RWPE2 (cell line): ENCODE measurements around the gene ZNF366.

ENCODE experiments used
- ATAC-seq: fragments of 200-7000 bp; cut with Tn5 transposase; 3 replicates; pipeline ENCODE4 v1.9.1; 2021; ENCODE audit warnings: low read depth
- DNase-seq: peaks from one replicate; pipeline ENCODE4 v3.0.0-alpha.2; 2020; ENCODE audit warnings: low spot score
- H3K27ac ChIP-seq: fragments of 450-650 bp; 2 replicates; pipeline ENCODE4 v1.5.1; 2017; ENCODE audit warnings: mild to moderate bottlenecking; ENCODE audit not compliant: poor library complexity, severe bottlenecking
- H3K27me3 ChIP-seq: fragments of 250-450 bp; sonication (Bioruptor Pico); 2 replicates; pipeline ENCODE4 v1.5.1; 2021; ENCODE audit warnings: mild to moderate bottlenecking, moderate library complexity; ENCODE audit not compliant: insufficient read depth, poor library complexity, severe bottlenecking
- H3K36me3 ChIP-seq: fragments of 250-450 bp; sonication (Bioruptor Pico); 2 replicates; pipeline ENCODE4 v1.5.1; 2020; ENCODE audit warnings: low read depth, mild to moderate bottlenecking, moderate library complexity
- H3K4me1 ChIP-seq: fragments of 250-450 bp; sonication (Bioruptor Pico); 2 replicates; pipeline ENCODE4 v1.5.1; 2021; ENCODE audit warnings: mild to moderate bottlenecking, moderate library complexity; ENCODE audit not compliant: insufficient read depth, poor library complexity, severe bottlenecking
- H3K4me3 ChIP-seq: fragments of 250-450 bp; sonication (Bioruptor Pico); 2 replicates; pipeline ENCODE4 v1.5.1; 2021; ENCODE audit warnings: mild to moderate bottlenecking, moderate library complexity; ENCODE audit not compliant: severe bottlenecking
- H3K9me3 ChIP-seq: fragments of 250-450 bp; sonication (Bioruptor Pico); 2 replicates; pipeline ENCODE4 v1.5.1; 2021; ENCODE audit warnings: mild to moderate bottlenecking, moderate library complexity; ENCODE audit not compliant: severe bottlenecking
- TF ChIP-seq, protein P1 (sequence below): fragments of 450-650 bp; IDR thresholded peaks from one replicate; pipeline ENCODE4 v1.5.1; 2017; ENCODE audit warnings: mild to moderate bottlenecking, moderate library complexity; ENCODE audit not compliant: poor library complexity, severe bottlenecking

Gene ZNF366

DNA sequence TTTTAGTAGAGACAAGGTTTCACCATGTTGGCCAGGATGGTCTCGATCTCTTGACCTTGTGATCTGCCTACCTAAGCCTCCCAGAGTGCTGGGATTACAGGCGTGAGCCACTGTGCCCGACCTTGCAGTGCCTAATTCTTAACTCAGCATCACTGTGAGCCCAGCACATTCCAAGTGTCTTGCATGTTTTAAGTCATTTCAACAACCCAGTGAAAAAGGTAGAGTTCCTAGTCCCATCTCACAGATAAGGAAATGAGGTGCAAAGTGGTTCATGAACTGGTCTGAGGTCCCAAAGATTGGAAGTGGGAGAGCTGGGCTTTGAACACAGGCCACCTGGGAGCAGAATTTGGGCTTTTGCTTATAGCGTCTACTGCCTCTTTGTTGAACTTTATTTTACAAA, 68.0 kb downstream of the ZNF366 start:
- ATAC-seq (no peak), DNase-seq (no peak)
- Histone ChIP-seq H3K27me3 (no peaks in the 10 kb centered on the region), H3K4me1 (peaks cover 9% of the 10 kb centered on the region), H3K36me3 (no peaks in the 10 kb centered on the region), H3K9me3 (no peaks in the 10 kb centered on the region), H3K27ac (no peak overlapping the region), H3K4me3 (no peak overlapping the region)
- TF ChIP-seq, protein P1, sequence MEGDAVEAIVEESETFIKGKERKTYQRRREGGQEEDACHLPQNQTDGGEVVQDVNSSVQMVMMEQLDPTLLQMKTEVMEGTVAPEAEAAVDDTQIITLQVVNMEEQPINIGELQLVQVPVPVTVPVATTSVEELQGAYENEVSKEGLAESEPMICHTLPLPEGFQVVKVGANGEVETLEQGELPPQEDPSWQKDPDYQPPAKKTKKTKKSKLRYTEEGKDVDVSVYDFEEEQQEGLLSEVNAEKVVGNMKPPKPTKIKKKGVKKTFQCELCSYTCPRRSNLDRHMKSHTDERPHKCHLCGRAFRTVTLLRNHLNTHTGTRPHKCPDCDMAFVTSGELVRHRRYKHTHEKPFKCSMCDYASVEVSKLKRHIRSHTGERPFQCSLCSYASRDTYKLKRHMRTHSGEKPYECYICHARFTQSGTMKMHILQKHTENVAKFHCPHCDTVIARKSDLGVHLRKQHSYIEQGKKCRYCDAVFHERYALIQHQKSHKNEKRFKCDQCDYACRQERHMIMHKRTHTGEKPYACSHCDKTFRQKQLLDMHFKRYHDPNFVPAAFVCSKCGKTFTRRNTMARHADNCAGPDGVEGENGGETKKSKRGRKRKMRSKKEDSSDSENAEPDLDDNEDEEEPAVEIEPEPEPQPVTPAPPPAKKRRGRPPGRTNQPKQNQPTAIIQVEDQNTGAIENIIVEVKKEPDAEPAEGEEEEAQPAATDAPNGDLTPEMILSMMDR: no peak

DNA sequence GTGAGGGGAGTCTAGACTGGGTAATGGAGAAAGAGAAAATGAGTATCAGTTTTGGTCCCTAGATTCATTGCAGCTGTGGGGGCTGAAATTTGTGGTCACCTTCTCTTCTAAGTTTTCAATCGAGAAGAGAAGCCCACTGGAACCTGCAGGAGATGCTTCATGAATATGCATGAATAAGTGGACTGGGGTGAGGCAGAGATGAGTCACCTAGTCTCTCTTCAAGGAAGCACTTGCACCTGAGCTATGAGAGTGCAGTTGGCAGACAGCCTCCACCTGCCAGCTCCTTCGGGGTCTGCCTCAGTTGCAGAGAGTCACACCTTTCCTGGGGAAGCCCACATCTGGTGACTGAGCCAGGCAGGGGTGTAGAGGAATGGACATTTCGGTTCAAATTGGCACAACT, 69.1 kb downstream of the ZNF366 start:
- ATAC-seq (peak; percentile 60), DNase-seq (no peak)
- Histone ChIP-seq H3K27ac (no peak overlapping the region), H3K9me3 (no peaks in the 10 kb centered on the region), H3K27me3 (no peaks in the 10 kb centered on the region), H3K36me3 (no peaks in the 10 kb centered on the region), H3K4me3 (no peak overlapping the region), H3K4me1 (peaks cover 9% of the 10 kb centered on the region)
- TF ChIP-seq, protein P1: no peak

DNA sequence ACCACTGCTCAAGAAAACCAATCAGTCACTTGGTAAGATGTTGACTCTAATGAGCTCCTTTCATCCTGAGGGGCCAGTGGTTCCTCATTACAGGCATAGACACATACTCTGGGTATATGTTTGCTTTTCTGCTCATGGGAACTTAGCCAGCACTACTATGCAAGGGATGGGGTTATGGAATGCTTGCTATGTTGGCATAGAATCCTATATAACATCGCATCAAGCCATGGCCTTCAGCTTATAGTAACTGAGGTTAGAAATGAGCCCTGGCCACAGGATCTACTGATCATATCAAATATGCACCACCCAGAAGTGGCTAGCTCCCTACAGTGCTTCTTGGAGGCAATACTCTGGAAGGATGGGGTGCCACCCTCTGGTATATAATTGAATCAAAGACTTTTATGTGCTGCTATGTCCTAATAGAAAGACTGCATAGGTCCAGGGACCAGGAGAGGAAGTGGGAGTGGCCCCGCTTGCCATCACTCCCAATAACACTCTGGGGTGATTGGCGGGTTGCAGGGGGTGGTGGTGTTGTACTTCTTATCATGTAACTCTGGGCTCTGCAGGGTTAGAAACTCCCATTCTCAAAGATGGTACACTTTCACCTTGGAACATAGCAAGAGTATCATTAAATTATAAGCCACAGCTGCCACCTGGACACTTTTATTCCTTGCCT, 70.3 kb downstream of the ZNF366 start:
- no peak for DNase-seq
- ATAC-seq: peak; percentile 17; the same call in 1 of the 3 replicates

DNA sequence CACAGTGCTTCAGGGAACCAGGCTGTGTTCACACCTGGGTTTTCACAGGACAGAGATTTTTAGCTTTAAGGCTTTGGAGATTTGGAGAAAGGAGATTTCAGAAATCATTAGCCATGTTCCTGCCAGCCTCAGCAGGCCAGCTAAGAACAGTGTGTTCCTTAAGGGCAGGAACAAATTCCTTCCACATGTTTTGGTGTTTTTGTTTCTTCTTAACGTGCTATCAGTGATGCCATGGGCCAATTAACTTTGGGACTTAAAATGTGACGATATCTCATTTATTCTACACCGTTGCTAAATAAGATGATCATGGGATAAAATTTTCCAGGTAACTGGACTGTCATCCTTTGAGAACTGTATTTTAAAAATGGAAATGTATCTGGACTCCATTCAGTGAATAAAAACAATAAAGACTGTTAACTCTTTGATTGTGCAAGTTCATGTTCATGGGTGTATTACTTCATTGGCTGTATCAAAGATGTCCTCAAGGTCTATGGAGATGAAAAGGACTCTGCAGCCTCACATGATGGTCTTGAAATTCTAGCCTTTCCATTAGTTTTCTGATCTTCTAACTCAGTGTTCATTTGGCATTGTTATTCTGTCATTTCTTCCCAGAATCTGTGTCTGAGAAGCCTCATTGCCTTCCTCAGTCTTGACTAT, 72.3 kb downstream of the ZNF366 start:
- Histone ChIP-seq H3K4me3 (no peak overlapping the region), H3K27ac (no peak overlapping the region), H3K27me3 (no peaks in the 10 kb centered on the region), H3K9me3 (no peaks in the 10 kb centered on the region), H3K4me1 (no peaks in the 10 kb centered on the region), H3K36me3 (no peaks in the 10 kb centered on the region)
- no peak for DNase-seq
- TF ChIP-seq, protein P1: no peak
- no peak for ATAC-seq

More for the DNA sequence above, 70.3 kb downstream of the ZNF366 start:
- no peaks in the 10 kb centered on the region for H3K36me3 ChIP-seq
- no peak overlapping the region for H3K27ac ChIP-seq
- TF ChIP-seq, protein P1: no peak
- no peaks in the 10 kb centered on the region for H3K27me3 ChIP-seq
- no peaks in the 10 kb centered on the region for H3K9me3 ChIP-seq
- H3K4me3 ChIP-seq: no peak overlapping the region
- peaks cover 6% of the 10 kb centered on the region for H3K4me1 ChIP-seq
